Activated T-helper 9 cell treated with anti-CD3 and anti-CD28 coated beads, Interleukin-2, amount 50 U/mL, for 16 hours (primary cell): ENCODE measurements around the gene NR5A1.

ENCODE experiments used
- DNase-seq: peaks from one replicate; pipeline ENCODE4 v3.0.0-alpha.2; 2020; ENCODE audit warnings: low read depth

NR5A1 gene

DNA sequence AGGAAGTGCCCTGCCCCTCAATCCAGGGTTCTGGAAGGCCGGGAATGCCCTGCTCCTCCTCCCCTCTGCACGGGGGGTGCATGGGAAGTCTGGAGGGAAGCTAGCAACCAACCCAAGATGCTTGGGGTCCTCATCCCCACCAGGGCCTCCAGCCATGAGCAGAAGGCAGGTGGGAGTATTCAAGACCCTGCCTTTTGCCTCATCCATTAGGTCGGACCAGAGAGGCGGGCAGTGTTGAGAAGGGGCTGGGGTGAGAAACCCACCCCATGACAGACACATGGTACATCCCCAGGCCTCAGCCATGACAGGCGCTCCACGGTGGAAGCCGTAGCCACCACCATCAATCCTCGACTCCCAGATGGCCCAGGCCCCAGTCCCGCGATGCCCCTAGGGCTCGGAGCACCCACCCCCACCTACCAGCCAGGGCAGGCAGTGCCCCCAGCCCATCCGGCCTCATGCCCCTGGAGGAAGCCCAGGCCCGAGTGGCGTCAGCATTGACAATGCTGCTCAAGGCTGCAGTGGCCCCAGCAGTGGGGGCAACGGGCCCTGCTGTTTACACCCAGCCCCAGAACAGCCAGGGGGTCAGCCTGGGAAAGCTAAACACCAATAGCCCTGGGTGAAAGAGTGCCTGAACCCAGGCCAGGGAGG lies 8.6 kb downstream of the NR5A1 start:
- DNase-seq = no peak

DNA sequence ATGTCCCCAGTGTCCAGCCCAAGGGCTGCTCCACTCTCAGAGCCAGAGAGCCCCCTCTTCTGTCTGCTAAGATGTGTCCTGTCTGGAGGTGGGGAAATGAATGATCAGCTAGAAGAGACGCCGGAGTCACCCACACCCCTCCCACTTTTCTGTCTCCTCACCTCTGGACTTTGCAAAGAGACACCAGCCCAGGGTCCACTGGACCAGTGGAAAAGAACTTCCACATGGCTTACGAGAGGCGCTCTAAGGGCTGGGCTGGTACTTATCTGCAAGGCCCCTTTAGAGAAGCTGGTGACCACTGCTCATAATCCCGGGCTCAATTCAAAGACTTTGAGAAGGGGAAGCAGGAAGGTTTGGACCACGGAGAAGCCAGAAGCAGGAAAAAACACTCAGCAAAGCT lies 9.2 kb downstream of the NR5A1 start:
- no peak for DNase-seq

DNA sequence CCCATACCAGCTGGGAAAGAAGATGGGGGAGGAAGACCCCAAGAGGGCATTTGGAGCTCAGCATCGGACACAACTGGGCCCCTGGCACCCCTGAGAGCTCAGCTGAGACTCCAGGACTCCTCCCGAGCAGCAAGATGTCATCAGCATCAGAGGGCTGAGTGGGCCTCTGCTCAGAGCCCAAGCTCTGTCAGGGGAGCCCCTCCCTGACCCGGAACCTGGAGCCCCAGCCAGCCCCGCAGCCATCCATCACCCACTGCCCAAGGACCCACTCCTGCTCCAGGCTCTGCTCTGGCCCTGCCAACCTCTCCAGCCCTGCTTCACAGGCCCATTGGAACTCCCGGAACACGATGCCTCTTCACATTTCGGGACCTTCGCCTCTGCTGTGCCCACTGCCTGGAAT lies 9.8 kb downstream of the NR5A1 start:
- DNase-seq = no peak

DNA sequence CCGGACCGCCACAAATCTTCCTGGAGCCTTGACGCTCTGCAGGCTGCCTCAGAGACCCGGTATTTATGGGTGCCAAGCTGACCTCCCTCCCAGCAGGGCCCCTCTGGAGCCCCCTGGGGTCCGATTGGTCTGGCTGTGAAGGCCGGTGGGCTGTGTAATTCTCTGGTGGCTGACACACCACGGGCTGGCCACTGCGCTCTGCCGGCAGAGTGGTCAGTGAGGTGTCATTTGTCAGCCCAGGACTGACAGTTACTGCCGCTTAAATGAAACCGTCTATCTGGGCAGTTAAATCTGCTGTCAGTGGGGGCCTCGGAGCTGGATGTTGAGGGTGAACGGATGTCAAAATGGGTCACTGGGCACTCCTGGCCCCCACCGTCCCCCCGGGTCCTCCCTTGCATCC lies 10.7 kb downstream of the NR5A1 start:
- DNase-seq = no peak

DNA sequence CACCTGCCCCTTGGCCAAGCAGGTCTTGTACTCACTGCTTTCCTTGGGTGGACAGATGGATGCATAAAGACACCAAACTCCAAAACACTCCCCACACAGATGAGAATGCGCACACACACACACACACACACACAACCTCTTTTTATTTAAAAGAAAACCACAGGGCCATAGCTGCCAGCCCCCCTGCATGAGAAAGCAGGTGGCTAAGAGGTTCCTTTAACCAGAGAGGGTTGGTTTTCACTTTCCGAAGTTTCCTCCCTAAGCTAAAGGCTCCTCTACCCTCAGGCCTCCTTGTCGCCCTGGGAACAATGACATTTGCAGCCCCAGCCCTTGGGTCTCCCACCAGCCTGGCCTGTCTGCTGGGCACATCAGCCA lies 11.1 kb downstream of the NR5A1 start:
- DNase-seq = no peak

DNA sequence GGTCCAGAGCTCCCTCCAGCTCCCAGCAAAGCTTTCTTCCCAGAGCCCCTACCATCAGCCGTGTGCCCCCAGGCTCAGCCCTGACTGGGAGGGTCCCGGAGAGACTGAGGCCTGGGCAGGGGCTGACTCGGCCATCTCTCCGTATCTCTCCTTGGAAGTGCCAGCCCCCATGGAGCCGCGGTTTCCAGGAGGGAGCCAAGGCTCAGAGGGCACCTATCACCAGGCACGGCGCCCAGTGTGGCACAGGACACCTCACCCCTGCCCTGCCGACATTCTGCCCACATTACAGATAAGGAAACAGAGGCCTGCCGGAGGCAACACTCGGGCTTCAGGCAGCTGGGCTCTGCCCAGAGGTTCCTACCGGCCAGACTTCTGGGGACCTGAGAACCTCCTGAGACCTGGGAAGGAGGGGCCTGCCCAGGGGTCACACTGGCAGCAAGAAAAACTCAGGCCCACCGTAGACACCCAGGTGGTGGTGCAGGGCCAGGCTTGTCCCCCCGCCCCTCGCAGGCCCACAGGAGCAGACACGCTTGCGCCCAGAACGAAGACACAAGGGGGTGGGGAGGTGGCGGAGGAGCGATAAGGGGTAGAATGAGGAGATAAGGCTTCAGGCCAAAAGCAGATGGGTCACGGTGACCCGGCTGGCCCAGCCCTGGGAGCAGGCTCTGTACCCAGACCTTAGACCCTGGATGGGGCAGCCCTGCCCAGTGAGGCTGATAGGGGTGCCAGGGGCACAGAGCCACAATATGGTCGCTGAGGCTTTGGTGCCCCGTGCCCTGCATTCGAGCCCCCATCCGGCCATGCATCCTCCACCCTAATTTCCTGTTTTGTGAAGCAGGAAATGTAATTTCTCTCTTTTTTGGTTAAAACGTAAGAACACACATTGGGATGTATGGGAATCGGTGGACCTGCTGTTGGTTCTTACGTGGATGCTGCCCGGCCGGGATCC lies 11.8 kb downstream of the NR5A1 start:
- no peak for DNase-seq

DNA sequence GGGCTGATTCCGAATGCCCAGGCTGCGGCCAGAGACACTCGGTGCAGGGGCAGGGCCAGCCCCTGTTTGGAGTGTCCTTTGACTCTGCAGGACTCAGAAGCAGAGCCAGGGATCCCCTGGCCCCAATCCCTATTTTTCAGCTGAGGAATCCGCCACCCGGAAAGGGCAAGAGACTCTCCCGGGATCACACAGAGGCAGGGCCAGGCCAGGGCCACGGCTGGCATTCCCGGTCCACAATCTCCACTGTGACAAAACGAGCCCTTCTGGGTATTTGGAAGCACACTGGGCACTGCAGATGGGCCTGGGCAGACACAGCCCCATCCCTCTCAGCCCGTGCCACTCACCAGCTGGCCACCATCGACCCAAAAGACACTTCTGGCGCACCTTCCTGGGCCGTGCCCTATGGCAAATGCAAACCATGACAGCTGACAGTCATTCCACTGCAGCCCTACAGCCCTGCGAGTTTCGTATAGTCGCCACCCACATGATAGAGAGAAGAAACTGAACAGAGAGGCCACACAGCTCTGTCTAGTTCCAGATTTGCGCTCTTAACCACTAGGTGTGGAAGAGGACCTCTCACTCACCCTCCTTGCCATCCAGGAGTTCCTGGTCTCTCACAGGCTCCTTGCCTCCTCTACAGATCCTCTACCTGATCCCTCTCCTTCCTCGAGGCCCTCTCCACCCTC lies 13.3 kb downstream of the NR5A1 start:
- DNase-seq = no peak

DNA sequence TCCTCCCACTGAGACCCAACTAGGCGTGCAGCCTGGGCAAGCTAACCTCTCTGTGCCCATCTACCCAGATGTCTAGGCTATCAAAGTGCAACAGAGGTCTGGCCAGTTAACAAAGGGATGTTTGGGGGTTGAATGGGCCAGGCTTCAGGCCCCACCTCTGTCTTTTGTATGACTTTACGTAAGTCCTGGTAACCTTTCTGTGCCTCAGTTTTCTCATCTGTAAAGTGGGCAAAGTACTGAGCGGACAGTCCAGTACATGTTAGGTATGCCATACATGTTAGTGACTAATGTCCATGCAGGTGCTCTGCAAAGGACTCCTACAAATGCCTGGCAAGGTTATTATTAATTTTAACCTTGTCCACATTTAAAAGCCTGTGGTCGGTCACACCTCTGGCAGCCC lies 14.0 kb downstream of the NR5A1 start:
- DNase-seq = no peak

DNA sequence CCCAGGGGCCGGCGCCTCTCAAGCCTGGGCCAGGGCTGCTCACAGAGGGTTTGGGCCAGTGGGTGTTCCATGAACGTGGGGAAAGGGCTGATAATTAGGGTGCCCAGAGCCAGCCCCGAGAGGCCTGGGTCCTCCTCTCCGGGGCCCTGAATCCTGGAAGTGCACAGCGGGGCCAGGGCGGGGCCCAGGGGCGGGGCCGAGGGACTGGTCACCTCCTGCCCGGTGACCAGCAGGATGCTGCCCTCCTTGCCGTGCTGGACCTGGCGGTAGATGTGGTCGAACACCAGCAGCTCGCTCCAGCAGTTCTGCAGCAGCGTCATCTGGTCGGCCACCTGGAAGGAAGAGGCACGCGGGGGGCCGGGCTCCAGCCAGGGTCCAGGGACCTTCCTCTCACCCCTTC lies 14.4 kb downstream of the NR5A1 start:
- no peak for DNase-seq

DNA sequence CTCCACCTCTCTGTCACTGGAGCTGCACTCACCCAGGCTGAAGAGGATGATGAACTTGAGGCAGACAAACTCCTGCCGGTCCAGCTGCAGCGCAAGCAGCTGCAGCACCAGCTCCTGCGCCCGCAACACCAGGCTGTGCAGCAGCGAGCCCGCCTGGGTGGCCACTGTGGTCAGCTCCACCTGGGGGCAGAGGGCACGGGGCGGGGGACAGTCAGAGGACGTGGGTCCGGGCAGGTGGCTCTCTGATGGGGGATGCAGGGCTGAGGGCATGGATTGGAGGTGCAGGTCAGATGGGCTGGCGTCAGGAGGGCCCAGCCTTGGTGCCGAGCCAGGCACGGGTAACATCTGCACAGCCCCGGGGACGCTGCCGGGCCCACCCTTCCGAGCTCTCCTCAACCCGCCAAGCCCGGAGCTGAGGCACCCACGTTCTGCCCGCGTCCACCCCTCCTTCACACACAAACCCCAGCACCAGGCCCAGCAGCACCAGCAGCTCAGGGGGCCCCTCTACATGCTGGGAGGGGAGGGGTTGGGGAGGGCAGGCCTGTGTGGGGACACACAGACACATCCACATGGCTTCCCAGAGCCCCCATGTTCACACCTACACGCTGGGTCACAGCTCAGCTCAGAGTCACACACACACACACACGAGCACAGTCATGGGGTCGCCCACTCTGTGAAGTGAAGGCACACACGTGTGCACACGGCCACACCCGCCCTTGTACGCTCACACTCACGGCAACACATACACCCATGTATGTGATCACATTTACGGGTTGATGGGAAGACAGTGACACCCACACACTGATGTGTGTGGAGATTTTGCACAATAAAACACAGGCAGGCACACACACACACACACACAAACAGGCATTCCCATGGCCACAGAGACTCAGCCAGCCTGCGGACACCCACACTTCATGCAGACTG lies 15.9 kb downstream of the NR5A1 start:
- no peak for DNase-seq

DNA sequence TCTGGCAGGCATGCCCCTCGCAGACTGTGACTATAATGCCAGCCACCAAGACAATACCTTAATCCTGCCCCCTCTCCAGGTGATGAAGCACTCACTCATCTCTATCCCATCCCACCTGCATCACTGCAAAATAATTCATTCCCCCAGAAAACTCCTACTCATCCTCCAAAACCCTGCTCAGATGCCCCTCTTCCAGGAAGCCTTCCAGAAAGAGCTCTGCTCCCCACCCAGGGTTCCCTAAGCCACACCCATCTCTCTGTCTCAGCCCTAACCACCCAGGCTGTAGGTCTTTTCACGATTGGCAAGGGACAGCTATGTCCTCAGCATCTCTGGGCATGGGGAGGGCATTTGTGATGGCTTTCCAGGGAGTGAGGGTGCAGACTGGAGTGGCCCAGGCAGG lies 17.2 kb downstream of the NR5A1 start:
- no peak for DNase-seq

DNA sequence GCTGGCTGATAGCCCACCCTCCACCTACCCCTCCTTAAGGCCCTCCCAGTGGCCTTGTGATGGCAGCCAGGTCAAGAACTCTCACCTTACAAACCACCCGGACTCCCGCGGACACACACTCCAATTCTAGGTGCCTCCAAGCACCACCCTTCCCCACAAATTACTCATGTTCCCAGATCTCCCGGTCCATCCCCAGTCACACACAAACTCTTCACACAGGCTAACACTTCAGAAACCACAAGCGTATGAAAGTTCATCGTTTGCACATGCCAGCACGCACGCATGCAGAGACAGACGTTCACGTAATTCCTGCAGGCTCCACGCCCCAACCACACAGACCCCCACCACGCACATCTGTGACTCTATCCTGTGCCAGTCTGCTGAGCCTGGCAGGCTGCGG lies 18.0 kb downstream of the NR5A1 start:
- DNase-seq = no peak

DNA sequence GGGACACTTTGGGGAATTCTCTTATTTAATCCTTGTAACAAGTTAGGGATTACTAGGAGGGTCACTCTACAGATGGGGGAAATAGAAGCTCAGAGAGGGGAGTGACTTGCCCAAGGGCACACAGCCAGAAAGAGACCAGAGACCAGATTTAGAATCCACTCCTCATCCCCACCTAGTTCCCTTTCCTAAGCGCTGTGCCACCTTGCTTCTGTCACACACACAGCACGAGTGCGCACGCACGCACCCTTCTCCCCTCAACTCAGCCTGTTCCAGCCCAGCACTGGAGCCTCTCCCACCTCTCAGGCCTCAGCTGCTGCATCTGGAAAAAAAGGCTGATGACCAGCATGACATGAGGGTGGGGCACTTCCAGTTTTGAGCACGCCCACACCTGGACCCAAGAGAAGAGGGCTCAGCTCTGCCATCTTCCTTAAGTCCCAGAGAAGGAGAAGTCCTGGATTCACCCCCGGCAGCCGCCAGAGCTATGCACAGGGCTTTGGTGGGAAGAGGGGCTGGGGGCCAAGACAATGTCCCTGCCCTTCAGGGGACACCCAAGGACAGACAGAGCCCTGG lies 18.5 kb downstream of the NR5A1 start:
- no peak for DNase-seq

DNA sequence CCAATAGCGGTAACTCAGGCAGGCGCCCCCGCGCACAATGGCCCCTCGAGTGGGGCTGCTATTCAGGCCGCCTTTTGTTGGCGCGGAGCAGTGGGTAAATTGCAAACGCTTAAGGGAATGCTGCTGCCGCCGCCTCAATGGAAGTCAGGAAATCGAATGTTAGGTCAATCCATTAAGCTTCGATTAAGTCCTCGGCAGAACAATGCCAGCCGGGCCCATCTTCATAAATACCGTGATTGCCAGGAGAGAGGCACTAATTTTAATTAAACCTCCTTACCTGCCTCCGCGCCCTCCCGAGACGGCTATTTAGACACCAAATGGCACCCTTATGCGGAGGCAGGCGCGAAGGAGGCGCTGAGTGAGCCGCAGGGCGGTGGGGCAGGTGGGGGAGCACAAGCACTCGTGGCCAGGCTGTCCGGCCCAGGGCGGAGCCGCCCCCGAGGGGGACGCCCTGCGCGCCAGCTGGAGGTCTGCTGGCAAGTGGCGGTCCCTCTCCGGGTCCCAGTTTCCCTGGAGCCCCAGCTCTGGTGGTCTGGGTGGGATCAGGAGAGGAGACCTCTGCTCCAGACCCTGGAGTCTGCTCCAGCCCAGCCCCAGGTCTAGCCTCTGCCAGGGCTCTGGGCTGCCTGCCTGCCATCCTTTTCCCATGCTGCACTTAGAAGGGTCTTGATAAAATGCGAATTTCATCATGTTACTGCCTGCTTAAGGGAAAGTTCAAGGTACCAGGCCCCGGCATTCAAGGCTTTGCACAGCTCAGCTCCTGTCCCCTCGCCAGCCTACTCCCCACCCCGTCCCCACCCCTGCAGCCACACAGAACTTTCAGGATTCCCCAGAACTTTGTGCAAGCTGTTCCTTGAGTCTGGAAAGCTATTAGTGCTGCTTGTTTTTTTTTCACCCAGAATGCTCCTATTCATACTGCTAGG lies 19.7 kb downstream of the NR5A1 start:
- no peak for DNase-seq

DNA sequence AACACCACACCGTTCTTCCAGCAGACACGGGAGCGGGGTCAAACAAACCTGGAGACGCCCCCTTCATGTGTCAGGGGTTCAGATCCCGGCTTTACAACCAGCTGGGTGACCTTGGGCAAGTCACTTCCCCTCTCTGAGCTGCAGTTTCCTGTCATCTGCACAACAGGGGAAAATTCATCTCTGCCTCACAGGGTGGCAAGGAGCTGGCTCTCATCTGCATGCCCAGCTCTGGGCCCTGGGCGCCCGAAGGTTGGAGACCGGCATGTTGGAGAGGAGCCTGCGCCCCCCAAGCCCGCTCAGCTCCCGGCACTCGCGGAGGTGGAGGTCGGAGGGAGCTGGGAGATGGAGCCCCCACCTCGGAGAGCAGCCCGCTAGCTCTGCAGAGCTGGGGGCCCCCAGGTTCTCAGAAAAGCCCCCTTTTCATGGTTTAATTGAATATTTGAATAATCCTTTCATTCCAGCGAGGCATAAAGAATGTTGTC lies 20.4 kb downstream of the NR5A1 start:
- no peak for DNase-seq

DNA sequence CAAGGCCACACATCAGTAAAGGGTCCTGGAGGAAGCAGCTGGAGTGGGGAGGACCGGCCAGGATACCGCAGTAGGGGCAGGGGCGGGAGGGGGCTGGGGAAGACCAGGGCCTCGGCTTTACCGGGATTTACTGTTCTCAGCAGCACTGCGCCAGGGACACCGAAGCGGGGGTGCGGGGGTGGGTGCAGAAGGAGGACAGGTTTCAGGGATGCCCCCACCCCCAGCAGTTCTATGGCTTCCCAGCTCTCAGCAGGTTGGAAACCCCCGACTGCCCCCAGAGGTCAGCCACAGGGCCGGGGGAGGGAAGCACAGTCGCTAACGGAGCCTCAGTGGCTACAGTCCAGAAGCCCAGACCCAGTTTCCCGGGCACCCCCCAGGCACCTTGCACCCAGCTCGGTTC lies 21.3 kb downstream of the NR5A1 start:
- DNase-seq = no peak

DNA sequence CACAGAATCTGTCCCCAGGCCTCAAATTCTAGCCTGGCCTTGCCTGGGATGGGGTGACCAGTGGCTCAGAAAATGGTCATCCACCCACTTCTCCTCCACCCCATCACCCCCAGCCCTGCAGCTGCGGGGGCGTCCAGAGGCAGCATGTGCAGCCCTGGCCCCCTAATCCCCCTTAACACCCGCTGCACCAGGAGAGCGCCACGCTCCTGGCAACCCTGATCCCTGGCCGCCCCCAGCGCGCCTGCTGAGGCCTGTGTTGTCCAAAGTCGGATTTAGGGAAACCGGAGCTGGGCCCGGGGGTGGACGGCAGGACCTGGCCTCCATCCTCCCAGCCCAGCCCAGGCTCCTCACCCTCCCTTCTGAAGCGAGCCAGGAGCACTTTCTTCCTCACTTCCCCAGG lies 22.0 kb downstream of the NR5A1 start:
- no peak for DNase-seq

DNA sequence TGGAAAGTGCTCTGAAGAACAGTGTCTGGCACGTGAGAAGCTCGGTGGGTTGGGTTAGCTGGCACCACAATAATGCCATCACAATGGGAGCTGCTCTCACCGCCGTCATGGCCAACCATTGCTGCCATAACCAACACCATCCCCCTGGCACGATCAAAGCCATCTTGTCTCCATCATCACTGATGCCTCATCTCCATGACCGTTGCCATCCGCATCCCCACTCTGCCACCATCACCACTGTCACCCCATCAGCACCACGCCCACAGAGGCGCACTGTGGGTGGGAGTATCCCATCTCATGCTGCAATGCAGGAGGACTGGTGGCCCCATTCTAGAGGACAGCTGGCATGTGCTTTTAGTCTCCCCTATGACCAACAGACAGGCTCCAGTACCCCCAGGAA lies 23.7 kb downstream of the NR5A1 start:
- DNase-seq = no peak

DNA sequence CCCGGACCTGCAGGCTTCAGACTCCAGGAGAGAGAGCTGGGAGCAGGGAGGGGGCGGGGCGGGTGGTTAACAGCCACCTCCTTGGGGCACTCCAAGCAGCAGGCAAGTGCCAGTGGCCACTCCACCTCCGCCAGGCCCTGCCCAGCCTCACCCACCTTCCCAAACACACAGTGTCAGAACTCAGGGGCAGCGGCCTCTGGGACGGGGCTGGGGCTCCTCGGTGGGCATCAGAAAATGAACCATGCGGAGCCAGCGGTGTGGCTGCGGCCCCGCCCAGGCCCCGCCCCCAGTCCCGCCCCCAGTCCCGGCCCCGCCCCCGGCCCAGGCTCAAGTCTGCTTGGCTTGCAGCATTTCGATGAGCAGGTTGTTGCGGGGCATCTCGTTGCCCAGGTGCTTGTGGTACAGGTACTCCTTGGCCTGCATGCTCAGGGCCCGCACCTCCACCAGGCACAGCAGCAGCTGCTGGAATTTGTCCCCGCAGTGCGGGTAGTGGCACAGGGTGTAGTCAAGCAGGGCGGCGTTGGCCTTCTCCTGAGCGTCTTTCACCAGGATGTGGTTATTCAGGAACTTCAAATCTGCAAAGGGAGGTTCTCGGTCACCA lies 24.7 kb downstream of the NR5A1 start:
- no peak for DNase-seq

DNA sequence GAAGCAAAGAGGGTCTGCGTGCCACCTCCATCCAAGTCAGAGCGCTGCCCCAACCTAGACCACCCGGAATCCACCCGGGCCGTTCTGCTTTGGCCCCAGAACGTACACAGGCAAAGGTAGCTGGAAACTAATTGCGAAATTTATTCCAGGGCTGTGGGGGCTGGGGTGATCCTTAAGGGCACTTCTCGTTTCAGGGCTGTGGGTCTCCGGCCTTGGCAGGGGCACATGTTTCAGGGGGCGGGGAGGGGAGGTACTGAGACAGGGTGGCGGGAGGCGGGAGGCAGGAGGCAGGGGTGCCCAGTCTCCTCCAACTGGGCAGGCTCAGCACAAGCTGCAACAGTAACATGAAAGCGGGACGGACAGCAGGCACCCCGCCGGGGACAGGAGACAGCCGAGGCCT lies 26.1 kb downstream of the NR5A1 start:
- no peak for DNase-seq
